HG02885 (cell line): Measurements from ENCODE around the gene TRAK1.
"Not testable (repeated sequence)": the region's sequence is repeated elsewhere in the genome, so short reads cannot be mapped to it uniquely, and the experiment has no call there.

Experiments
- ATAC-seq: cut with Tn5 transposase; IDR thresholded peaks from one replicate; pipeline ENCODE4 v1.9.1; 2021; ENCODE audit warnings: mild to moderate bottlenecking; ENCODE audit not compliant: unreplicated experiment, poor library complexity

The TRAK1 gene

DNA sequence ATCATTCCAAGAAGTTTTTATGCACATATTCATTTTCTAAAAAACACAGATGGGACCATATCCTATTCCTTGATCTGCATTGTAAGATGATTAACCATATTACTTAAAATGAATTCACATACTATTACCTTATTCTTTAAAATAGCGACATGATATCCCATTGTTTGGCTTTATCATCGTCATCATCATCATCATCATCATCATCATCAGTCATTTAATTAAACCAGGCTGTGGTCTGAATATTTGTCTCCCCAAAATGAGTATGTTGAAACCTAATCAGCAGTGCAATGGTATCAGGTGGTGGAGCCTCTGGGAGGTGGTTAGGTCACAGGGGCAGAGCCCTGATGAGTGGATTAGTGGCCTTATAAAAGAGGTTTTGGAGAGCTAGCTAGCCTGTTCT is 4.4 kb downstream of the TRAK1 start:
- ATAC-seq: no peak

DNA sequence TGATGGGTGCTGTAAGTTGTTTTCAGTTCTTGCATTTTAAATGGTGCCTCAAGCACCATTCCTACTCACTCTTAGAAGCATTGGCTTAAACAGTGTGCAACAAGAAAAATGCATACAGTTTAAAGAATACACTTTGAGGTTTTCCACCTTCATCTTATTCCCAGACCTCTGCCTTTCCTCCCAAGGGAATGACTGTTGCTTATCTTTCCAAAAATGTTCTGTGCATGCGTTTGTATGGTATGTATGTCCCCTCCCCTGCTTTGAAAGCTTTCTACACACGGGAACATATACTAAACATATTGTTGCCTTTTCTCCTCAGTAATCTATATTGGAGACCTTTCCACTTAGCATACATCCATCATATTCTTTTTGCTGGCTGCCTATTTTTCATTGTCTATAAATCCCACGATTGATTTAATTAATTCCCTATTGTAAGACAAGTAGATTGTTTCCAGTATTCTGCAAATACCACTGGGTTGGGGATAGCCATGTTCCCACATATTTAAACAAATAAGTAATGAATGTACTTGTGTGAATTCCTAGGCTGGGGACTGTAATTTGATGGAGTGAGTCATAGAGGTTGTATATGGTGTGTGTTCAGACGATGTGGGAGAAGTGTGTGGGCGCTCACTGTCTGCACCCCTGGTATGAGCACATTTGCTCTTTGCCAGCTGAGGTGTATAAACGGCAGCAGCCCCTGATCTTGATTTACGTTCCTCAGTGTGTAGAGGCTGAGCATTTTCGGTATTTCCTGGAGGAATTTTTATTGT is 5.8 kb downstream of the TRAK1 start:
- no peak for ATAC-seq

DNA sequence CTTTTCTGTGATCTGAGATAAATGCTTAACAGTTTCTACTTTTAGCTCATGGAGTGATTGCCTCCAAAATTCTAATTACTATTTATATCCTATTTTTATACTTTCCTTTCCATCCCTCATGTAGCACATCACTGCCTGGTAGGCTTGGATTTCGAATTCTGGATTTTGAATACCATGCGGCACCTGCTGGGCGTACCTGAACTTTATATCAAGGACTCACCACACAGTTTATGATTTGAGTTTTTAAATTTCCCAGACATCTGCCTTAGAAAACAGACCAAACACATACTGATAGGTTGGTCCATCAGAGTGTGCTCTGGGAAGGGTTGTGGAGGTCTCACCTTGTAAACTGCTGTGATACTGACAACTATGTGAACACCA is 6.4 kb downstream of the TRAK1 start:
- ATAC-seq: no peak

DNA sequence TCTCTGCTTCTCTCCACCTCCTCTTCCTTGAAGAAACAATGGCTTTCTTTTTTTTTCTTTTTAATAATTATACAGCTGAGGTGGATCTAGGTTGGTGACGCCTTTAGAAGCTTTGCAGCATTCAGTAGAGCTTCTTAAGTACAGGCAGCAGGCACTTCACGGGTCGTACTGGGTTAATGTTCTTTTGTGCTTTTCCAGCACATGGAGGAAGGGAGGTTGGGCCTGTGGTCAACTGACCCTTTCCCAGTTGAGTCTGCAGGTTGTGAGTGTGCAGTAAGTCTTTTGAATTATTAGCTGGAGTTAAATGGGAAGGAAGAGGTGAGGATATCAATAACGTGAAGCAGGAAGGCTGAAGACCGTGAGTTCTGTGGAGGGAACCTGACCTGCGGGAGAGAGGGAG is 7.0 kb downstream of the TRAK1 start:
- ATAC-seq: no peak

DNA sequence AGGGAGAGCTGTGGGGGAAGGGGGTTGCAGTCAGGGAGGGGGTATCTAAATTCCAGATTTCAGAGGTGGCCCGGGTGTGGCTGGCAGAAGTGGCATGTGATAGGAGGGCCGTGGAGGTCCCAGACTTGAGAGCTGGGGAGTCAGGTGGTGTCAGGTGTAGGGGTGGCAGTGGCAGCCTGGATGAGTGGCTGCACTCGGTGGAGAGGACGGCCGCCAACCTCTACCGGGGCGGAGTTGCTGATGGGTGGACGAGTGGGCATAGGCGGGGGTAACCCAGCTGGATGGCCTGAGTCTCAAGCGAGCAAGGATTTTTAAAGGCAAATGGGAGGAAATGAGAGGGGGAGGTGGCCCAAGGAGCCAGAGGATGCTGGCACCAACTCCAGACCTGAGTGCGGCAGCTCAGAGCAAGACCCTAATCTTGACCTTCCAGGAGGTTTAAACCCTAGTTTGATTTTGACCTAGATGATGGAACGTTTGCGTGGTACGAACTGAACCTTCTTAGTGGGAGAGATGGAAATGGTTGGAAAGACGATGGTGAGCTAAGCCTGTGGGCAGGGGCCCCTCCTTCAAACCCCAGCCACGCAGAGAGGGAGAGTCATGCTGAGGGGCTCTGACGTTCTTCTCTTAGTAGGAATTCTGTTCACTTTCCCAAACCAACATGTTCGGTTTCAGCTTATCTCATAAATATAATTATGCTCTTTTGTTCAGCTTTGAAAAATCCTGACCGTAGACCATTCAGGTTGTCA is 8.0 kb downstream of the TRAK1 start:
- no peak for ATAC-seq

DNA sequence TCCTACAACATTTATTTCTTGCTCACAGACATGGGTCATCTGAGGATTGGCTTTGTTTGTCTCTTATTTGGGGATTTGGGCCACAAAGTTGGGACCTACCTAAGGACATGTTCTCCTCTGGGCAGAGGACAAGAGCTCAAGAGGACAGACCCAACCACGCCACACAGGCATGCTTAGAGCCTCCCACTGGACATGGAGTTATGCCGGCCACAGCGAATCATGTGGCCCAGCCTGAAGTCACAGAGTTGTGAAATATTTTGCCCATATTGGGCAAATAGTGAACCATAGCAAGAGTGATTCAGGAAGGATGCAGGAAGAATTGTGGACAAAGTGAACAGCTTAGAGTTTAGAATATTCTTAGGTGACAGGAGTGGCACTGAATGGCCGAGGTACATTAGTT is 9.9 kb downstream of the TRAK1 start:
- no peak for ATAC-seq

DNA sequence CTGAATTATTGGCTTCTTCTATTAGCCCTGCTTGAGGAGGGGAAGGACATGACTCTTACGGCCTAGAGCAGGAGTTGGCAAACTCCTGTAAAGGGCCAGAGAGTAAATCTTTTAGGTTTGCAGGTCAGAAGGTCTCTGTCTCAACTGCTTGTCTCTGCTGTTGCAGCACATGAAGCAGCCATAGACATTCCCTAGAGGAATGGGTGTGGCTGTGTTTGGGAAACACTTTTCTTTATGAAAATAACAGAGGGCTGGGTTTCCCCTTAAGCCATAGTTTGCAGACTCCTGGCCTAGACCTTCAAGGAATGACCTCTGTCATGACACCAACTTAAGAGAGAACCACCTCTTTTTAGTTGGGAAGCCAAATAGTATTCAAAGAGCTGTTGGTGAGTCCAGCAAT is 10.3 kb downstream of the TRAK1 start:
- no peak for ATAC-seq

DNA sequence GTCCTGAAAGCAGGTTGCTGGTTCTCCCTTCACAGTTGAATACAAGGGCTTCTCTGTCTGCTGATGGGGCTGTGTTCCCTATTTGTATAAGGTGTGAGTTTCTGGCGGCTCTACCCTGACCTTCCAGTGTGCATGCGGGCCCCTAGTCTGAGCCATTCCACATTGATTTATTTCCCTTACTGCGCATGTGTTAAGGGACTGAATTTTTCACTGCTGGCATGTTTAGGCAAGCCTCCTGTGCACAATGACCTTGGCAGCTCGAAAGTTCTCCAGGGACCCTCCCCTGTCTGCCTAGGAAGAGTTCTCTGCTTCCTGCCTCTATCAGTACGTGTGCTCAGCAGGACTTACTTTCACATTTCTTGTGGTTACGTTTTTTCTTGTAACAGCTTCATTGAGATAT is 11.4 kb downstream of the TRAK1 start:
- ATAC-seq: no peak

DNA sequence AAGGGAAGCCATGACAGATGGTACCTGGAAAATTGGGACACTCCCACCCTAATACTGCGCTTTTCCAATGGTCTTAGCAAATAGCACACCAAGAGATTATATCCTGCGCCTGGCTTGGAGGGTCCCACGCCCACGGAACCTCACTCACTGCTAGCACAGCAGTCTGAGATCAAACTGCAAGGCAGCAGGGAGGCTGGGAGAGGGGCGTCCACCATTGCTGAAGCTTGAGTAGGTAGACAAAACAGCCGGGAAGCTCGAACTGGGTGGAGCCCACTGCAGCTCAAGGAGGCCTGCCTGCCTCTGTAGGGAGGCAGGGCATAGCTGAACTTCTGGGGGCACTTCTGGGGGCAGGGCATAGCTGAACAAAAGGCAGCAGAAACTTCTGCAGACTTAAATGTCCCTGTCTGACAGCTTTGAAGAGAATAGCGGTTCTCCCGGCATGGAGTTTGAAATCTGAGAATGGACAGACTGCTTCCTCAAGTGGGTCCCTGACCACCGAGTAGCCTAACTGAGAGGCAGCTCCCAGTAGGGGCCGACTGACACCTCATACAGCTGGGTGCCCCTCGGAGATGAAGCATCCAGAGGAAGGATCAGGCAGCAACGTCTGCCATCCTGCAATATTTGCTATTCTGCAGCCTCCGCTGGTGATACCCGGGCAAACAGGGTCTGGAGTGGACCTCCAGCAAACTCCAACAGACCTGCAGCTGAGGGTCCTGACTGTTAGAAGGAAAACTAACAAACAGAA is 12.9 kb downstream of the TRAK1 start:
- ATAC-seq: not testable (repeated sequence)

DNA sequence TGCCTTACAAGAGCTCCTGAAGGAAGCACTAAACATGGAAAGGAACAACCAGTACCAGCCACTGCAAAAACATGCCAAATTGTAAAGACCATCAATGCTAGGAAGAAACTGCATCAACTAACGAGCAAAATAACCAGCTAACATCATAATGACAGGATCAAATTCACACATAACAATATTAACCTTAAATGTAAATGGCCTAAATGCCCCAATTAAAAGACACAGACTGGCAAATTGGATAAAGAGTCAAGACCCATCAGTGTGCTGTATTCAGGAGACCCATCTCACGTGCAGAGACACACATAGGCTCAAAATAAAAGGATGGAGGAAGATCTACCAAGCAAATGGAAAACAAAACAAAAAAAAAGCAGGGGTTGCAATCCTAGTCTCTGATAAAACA is 14.8 kb downstream of the TRAK1 start:
- not testable (repeated sequence) for ATAC-seq

DNA sequence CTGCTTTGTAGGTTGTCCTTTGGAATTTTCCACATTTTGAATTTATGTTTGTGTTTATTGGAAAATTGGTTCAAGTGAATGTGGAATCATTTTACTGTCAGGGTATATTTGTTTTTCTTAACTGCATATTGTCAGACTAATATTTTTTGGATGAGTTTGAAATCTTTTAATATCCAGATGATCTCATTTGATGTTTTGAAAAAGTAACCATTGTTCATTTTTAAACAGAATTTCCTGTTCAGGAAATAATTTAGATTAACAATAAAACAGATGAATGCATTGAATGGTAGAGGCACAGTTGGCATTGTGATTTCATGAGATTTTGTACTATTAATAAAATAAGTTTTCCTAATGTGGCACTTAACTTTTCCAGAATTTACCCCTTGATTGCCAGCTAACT is 15.5 kb downstream of the TRAK1 start:
- no peak for ATAC-seq

DNA sequence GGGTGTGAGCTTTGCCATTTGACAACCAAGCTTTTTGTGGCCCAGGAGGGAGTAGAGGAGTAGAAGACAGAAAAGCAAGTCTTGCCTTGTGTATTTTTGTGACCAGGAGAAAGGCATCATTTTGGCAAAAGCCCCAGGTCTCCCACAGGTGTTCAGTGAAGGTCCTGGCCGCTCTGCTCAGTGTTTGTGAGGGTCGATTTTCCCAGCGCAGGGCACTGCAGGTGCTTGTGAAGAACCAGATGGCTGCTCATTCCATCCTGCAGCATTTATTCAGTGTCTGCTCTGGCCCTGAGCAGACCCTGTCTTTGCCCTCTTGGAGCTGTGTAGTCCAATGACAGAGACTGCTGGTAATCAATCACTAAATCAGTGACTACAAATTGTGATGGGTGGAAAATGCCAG is 19.5 kb downstream of the TRAK1 start:
- ATAC-seq: no peak

DNA sequence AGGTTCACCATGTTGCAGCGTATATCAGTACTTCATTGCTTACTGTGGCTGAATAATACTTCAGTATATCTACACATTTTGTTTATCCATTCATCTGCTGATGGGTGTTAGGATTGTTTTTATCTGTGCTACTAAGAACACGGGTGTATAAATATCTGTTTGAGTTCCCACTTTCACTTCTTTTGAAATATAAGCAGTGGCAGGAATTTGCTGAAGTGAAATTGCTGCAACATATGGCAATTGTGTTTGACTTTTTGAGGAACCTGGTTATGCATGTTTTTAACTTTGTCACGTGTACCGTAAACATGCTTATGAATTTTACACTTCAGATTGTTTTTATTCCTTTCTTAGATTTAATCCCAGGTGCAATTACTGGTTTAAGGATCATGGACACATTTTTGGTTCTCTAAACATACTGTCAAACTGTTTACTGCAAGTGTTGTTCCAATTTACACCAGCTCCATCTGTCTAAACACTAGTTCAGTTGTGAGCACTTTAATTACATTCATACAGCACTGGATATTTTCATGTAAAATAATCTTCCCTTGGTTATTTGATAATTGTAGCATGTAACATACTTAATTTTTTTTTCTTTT is 23.1 kb downstream of the TRAK1 start:
- ATAC-seq: no peak

DNA sequence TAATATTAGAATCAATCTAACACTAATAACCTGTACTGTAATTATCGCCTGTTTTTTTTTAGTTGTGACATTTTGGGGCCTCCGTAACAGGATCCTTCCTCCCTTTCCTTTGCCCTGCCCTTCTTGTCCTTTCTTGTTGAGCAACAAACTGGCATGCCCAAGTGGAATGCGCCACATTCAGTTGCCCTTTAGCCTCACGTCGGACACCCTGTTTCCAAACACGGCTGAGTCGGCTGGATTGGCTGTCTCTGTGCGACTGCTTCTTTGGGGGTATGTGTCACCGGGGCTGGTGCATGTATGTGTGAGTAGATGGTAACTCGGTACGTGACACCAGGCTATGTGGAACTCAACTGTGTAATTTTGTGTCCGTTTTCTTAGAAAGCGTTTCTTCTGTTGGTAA is 24.1 kb downstream of the TRAK1 start:
- no peak for ATAC-seq

DNA sequence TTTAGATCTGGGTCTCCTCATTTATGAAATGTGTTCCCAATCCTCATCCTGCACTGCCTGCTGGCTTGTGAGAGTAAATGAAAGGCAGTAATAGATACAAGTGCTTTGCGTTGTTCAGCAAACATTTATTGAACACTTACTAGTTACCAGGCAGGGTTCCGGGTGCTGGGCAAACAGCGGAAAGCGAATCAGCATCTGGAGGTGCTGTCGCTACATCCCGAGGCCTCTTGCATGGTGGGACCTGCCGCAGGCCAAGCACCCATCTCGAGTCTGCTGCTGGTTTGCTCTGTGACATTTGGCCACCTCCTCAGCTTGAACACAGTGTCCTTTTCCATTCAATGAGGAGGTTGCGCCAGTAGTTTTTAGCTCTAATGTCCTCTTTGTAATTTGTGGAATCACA is 24.8 kb downstream of the TRAK1 start:
- ATAC-seq: no peak

DNA sequence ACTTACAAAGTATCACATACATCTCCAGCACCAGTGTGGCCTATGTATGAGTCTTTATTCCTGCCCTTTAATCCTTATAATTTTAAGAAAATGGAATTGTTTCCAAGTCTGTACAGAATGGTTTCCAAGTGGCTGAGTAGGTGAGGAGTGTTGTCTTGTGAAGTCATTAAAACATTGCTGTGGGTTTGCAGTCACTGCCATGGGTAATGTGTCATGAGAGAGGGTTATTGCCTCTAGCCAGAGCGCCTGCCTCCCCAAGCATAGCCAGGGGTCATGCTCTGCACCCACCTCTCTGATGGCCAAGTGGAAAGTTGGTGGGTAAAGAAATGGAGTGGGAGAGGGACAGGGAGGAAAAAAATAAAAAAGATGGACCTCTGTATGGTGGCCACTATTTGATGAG is 25.3 kb downstream of the TRAK1 start:
- ATAC-seq: no peak

DNA sequence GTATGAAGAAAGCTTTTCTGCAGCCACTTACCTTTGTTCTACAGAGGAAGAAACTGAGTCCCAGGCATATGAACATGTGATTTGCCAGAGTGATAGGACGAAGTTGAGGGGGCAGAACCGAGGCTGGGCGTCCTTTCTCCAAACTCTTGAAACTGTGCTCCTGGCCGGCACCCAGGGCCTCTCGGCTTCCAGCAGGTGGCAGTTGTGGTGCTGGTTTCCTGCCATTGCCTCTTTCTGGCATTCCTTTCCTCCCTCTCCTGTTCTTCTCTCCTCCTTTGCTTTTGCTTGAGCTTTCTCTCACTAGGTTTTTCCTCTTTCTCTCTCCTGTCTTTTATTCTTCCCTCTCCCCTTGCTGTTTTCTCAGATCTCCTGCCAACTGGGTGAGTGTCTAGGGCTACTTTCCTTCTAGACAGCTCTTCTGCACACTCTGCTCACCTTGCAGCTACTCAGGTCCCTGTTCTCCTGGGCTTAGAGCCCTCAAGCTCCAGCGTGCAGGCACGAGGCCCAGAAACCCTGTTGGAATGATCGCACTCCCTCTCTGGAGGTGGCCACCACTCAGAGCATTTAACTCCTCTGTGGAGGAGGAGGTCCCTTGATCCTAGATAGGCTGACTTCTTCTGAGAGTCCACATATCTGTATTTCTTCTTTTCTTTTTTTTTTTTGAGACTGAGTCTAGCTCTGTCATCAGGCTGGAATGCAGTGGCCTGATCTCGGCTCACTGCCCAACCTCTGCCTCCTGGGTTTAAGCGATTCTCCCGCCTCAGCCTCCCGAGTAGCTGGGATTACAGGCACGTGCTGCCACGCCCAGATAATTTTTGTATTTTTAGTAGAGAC is 26.2 kb downstream of the TRAK1 start:
- ATAC-seq: no peak

DNA sequence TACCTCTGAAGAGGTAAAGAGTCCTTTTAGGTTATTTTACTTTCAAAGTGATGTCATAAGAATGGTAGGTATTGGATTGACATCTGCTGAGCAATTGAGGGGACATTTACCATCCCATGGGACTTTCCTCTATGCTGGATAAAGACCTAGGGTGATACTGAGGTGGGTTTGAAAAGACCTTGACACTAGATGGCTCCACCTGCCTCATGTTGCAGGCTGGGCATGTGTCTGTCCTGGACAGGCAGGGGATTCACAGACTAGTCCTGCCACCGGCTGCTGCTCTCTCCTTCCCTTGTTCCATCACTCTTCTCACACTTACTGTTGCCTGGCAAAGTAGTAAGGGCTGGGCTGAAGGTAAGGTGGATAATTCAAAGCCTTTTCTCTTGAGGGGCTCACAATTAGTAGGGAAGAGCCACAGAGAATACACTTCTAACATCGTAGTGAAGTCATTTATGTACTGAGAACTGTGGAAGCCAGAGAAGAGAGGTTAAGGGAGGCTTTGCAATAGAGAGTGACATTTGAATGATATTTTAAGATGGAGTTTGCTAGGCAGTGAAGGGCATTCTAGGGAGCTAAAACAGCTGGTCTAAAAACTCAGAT is 27.7 kb downstream of the TRAK1 start:
- ATAC-seq: peak; percentile 69

DNA sequence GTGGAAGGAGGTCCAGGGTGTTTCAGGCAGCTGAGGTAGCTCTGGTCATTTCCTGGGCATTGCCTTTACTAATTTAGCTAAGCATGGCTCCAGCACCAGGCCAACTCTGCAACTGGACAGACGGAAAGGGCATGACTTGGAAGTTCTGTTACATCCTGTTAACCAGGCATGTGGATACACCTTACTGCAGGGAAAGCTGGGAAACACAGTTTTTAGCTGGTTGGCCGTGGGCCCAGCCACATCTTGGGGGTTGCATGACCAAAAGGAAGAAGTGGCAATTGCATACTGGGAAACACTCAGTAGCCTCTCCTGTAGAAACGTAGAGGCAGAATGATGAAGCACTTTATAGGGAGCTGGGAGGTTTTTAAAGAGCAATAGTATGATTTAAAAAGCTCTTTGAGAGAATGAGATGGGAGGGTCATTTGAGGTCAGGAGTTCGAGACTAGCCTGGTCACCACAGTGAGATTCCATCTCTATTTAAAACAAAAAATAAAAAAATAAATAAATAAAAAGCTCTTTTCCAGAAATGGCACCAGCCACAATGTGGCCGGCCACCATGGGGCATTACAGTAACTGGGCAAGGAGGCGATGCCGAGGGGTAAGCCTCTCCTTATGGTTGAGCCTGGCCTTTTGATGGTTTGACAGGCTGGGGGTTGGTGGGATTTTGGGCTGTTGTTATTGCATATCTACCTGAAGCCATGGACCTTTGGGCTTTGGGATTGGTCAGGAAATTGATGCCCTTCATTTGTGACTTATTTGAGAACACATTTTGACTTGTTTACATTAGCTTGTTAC is 28.6 kb downstream of the TRAK1 start:
- ATAC-seq: no peak
